ENCODE results near the gene FUT4.
"Not testable (repeated sequence)": the region's sequence is repeated elsewhere in the genome, so short reads cannot be mapped to it uniquely, and the experiment has no call there.

The FUT4 gene

DNA sequence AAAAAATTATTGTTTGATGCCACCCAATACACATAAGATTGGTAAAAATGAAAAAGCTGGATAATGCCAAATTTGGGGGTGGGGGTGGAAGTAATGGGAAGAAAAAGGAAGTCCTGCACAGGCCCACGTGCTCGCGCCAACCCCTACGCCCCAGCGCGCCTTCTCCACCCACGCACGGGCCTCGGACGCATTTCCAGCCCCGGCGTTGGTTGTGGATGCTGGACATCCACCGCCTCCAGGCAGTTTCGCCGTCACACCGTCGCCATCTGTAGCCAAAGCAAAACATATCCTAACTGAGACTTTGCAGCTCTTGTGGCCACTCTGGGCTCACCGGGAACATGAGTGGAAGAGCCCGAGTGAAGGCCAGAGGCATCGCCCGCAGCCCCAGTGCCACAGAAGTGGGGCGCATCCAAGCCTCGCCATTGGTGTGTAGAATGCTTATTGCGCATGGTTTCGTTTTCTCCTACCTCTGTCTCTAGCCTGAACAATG lies 23.5 kb downstream of the FUT4 start, which contains the start of gene PIWIL4:
Gene PIWIL4 (plus strand): TSS at position 188 of the 490 bp plus-strand sequence. CDS start 151 bp downstream, at position 339.
- no peak for DNase-seq (ENCODE audit: low read depth in 2 of 2)

- no peak for DNase-seq (ENCODE audit: low read depth in 2 of 2)
Observed at GRCh38 chr11:94568200-94568599, 24.5 kb downstream of the FUT4 start.

DNA sequence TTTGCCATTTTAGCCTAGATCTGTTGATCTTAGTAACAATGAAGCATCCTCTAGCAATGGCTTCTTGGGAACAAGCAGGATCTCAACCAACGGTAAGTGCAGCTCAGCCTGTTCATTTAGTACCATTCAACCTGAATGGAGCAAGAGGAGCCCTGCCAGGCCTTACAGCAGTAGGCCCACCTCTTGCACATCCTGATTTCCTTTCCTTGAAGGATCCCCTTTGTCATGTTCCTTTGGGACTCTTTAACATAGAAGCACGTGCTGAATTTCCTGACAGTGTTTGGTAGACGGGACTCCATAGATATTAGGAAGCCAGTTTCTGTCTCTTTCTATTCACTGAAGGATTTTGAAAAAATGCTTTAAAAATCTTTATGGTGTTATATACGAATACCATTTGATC lies 25.0 kb downstream of the FUT4 start:
- no peak for DNase-seq (ENCODE audit: low read depth in 2 of 2)

- not testable (repeated sequence) for DNase-seq (ENCODE audit: low read depth in 2 of 2)
Observed at GRCh38 chr11:94572975-94573374, 29.3 kb downstream of the FUT4 start.

GRCh38 chr11:94574193-94574961 lies 30.7 kb downstream of the FUT4 start:
- peak; percentile 75 to 80 for DNase-seq (ENCODE audit: low read depth in 2 of 2)

DNA sequence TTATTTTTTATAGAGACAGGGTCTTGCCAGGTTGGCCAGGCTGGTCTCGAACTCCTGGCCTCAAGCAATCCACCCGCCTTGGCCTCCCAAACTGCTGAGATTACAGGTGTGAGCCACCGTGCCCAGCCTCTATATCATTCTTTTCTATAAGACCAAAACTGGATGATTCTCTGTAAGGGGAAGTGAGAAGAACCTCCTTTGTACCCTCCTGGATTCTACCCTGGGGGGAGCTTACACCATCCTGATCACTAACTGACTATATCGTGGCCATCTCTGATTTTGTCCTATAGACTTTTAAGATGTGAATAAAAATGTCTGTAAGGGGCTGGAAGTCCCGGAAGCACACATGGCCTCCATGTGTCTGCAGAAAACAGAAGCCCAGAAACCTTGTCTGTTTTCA lies 32.6 kb downstream of the FUT4 start:
- DNase-seq (ENCODE audit: low read depth in 2 of 2) = no peak

DNA sequence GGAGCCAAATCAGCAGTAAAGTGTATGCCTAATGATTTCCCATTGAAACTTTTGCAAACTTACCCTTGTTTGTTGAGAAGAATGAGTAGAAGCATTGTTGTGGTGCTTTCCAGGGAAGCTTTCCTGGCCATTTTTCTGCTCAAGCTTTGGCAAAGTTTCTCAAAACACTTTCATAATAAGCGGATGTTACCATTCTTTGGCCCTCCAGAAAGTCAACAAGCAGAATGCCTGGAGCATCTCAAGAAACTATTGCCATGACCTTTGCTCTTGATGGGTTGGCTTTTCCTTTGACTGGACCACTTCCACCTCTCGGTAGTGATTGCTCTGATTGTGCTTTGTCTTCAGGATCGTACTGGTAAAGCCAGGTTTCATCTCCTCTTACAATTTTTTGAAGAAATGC lies 34.1 kb downstream of the FUT4 start:
- no peak for DNase-seq (ENCODE audit: low read depth in 2 of 2)

DNA sequence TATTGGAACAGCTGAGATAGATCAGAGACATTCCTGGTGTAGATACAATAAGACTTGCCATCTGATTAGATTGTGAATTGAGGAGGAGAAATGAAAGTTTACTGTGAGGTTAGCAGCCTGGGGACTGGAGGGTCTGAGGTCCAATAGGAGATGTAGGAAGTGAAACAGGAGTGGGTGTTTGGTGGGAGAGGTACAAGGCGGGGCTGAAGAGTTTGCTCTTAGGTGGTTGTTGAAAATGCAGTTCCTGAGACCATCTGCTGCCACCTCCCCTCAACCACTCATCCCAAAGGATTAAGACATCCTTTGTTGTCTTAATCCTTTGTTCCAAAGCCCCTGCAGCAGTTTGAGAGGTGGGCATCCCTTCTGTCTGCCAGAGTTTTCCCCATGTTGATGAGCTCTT lies 38.2 kb downstream of the FUT4 start:
- DNase-seq (ENCODE audit: low read depth in 2 of 2) = no peak

GRCh38 chr11:94583213-94583865 lies 39.6 kb downstream of the FUT4 start:
- no peak for DNase-seq (ENCODE audit: low read depth in 2 of 2)

- DNase-seq (ENCODE audit: low read depth in 2 of 2) = no peak
Observed at GRCh38 chr11:94583866-94584500, 40.3 kb downstream of the FUT4 start.

DNA sequence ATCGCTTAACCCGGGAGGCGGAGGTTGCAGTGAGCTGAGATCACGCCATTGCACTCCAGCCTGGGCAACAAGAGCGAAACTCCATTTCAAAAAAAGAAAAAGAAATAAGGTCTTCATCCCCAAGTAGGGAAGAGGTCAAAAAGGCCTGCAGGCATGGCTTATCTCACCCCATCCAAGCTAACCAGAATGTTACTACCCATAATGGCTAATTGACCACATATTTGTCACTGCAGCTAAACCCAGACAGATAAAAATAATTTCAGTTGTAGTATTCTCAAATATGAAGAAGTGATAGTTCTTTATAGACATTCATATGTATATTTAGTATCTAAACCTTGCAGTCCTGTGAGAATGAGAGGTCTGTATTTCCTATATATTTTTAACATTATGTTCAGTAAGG lies 41.3 kb downstream of the FUT4 start:
- no peak for DNase-seq (ENCODE audit: low read depth in 2 of 2)

DNA sequence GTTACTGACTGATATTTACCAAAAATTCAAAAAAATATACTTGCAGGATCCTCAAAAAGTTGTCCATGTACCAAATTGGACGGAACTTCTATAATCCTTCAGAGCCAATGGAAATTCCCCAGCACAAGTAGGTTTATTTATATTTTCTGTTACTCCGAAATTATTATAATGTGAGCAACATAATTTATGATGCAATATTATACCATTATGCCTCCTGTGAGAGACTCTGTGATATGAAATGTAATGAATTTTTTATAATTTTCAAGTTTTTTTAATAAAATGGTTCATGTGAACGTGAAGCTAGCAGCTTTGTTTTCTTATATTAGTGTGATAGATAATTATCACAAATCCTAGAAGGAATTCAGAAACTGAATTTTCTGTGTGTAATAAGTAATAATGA lies 41.7 kb downstream of the FUT4 start:
- DNase-seq (ENCODE audit: low read depth in 2 of 2) = no peak

DNA sequence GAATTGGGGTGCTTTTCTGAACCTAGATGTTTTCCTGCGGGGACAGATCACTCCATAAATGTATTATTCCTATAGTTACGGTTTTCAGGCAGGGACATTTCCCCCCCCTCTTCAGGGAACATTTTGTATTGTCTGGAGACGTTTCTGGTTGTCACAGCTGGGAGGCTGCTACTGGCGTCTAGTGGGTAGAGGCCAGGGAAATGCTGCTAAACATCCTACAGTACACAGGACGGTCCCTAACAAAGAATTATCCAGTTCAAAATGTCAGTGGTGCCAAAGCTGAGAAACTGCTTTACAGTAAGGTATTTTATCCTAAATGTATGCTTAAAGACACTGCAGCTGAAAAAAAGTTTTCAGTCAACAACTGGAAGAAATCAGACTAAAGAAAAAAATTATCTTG lies 42.8 kb downstream of the FUT4 start:
- no peak for DNase-seq (ENCODE audit: low read depth in 2 of 2)

- no peak for DNase-seq (ENCODE audit: low read depth in 2 of 2)
Observed at GRCh38 chr11:94586978-94587377, 43.3 kb downstream of the FUT4 start.

DNA sequence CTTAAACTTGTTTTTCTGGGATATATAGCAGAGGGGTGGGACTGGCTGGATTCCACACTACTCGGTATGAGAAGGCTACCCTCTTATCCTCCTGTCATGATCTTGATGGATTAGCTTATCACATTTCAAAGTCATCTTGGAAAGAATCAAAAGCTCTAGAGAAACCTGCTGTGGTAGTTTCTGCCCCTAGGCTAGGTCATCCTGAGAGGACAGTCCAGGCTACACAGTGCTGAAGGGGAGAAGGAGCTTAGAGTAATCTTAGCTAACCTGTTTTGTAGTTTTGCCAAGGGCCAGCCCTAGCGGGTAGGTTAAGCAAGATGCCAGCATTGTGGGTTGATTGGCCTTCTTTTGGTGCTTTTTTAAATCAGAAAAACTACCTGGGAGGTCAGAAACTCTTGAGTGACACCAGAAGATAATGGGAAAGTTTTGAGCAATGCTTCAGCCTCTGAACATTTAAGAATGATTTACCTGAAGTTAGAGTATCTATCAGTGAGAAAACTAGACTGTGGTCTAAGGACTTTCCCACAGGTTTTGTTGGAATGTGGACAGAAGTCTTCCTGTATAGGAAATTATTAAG lies 44.7 kb downstream of the FUT4 start:
- DNase-seq (ENCODE audit: low read depth in 2 of 2) = no peak

- no peak for DNase-seq (ENCODE audit: low read depth in 2 of 2)
Observed at GRCh38 chr11:94590352-94591041, 46.8 kb downstream of the FUT4 start.

DNA sequence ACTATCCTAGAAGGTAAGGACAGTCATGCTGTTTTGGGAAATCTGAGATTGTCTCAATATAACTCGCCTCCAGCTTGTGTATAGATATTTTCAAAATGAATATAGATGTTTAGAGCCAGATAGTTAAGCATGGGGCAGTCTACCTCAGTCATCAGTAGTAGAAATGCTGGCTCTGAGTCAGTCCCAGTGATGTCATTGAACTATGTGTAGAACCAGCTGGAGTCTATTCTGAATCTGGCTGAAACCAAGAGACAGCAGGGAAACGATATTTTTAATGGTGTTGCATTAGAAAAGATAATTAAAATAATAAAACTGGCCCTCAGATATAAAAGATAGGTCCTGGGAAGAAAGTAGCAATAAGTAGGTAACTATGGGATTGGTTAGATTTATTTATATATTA lies 49.3 kb downstream of the FUT4 start:
- DNase-seq (ENCODE audit: low read depth in 2 of 2) = no peak

- no peak for DNase-seq (ENCODE audit: low read depth in 2 of 2)
Observed at GRCh38 chr11:94595076-94595475, 51.4 kb downstream of the FUT4 start.

DNA sequence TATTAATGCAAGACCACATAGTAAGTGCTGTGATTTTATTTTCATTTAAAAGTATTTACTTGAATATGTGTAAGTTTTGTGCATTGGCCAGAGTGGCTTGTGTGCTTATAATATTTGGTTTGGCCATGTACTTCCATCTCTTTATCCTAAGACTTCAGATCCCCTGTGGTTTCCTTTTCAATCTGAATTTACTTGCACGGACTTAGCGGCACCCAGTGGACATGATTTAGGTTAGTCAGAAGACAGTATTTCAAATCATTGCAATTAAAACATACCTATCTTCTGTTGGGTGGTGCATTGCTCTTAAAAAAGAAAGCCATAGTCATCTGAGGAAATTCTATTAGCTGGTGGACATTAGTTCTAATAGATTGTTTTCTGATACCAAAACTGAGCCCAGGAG lies 54.2 kb downstream of the FUT4 start:
- DNase-seq (ENCODE audit: low read depth in 2 of 2) = no peak
